RWPE2 (cell line): Measurements from ENCODE around the gene GALNT2.

Source experiments
- ATAC-seq: fragments of 200-7000 bp; cut with Tn5 transposase; 3 replicates; pipeline ENCODE4 v1.9.1; 2021; ENCODE audit warnings: low read depth
- DNase-seq: peaks from one replicate; pipeline ENCODE4 v3.0.0-alpha.2; 2020; ENCODE audit warnings: low spot score
- H3K27ac ChIP-seq: fragments of 450-650 bp; 2 replicates; pipeline ENCODE4 v1.5.1; 2017; ENCODE audit warnings: mild to moderate bottlenecking; ENCODE audit not compliant: poor library complexity, severe bottlenecking
- H3K27me3 ChIP-seq: fragments of 250-450 bp; sonication (Bioruptor Pico); 2 replicates; pipeline ENCODE4 v1.5.1; 2021; ENCODE audit warnings: mild to moderate bottlenecking, moderate library complexity; ENCODE audit not compliant: insufficient read depth, poor library complexity, severe bottlenecking
- H3K36me3 ChIP-seq: fragments of 250-450 bp; sonication (Bioruptor Pico); 2 replicates; pipeline ENCODE4 v1.5.1; 2020; ENCODE audit warnings: low read depth, mild to moderate bottlenecking, moderate library complexity
- H3K4me1 ChIP-seq: fragments of 250-450 bp; sonication (Bioruptor Pico); 2 replicates; pipeline ENCODE4 v1.5.1; 2021; ENCODE audit warnings: mild to moderate bottlenecking, moderate library complexity; ENCODE audit not compliant: insufficient read depth, poor library complexity, severe bottlenecking
- H3K4me3 ChIP-seq: fragments of 250-450 bp; sonication (Bioruptor Pico); 2 replicates; pipeline ENCODE4 v1.5.1; 2021; ENCODE audit warnings: mild to moderate bottlenecking, moderate library complexity; ENCODE audit not compliant: severe bottlenecking
- H3K9me3 ChIP-seq: fragments of 250-450 bp; sonication (Bioruptor Pico); 2 replicates; pipeline ENCODE4 v1.5.1; 2021; ENCODE audit warnings: mild to moderate bottlenecking, moderate library complexity; ENCODE audit not compliant: severe bottlenecking
- TF ChIP-seq, protein P1 (sequence below): fragments of 450-650 bp; IDR thresholded peaks from one replicate; pipeline ENCODE4 v1.5.1; 2017; ENCODE audit warnings: mild to moderate bottlenecking, moderate library complexity; ENCODE audit not compliant: poor library complexity, severe bottlenecking

The GALNT2 gene

DNA sequence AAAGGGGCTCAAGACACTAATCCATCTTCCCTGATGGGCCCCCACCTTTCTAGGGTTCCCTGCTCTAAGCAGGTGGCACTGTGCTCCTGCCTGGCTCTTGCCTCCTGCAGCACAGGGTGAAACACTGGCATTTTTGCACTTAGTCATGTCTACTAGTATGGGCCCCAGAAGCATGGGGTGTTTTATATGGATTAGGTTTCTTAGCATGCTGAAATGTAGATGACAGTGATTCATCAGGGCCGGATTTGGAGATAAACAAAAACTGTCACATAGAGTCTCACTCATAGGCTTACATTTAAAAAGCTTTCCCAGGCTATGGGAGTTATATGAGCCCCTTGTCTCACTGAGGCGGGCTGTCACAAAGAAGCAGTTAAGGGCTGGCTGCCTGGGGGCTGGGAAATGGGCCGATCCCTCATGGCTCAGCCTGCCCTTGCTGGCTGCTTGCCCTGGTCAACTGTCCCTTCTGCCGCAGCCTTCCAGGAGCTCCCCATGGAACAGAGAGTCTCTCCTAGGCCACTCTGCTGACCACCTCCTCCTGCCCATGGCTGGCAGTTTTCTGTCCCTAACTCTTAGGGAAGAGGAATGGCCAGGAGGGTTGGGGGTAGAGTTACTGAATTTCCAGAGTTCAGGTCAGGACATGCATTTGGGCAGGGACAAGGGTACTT lies 6.5 kb downstream of the GALNT2 start:
- peaks cover 21% of the 10 kb centered on the region for H3K4me1 ChIP-seq
- H3K36me3 ChIP-seq, result no peaks in the 10 kb centered on the region
- no peaks in the 10 kb centered on the region for H3K9me3 ChIP-seq
- TF ChIP-seq, protein P1, sequence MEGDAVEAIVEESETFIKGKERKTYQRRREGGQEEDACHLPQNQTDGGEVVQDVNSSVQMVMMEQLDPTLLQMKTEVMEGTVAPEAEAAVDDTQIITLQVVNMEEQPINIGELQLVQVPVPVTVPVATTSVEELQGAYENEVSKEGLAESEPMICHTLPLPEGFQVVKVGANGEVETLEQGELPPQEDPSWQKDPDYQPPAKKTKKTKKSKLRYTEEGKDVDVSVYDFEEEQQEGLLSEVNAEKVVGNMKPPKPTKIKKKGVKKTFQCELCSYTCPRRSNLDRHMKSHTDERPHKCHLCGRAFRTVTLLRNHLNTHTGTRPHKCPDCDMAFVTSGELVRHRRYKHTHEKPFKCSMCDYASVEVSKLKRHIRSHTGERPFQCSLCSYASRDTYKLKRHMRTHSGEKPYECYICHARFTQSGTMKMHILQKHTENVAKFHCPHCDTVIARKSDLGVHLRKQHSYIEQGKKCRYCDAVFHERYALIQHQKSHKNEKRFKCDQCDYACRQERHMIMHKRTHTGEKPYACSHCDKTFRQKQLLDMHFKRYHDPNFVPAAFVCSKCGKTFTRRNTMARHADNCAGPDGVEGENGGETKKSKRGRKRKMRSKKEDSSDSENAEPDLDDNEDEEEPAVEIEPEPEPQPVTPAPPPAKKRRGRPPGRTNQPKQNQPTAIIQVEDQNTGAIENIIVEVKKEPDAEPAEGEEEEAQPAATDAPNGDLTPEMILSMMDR, result no peak
- no peaks in the 10 kb centered on the region for H3K27me3 ChIP-seq
- peak overlapping the region; percentile 26 for H3K27ac ChIP-seq
- ATAC-seq (peak; percentile 75), DNase-seq (no peak)
- H3K4me3 ChIP-seq, result no peak overlapping the region

DNA sequence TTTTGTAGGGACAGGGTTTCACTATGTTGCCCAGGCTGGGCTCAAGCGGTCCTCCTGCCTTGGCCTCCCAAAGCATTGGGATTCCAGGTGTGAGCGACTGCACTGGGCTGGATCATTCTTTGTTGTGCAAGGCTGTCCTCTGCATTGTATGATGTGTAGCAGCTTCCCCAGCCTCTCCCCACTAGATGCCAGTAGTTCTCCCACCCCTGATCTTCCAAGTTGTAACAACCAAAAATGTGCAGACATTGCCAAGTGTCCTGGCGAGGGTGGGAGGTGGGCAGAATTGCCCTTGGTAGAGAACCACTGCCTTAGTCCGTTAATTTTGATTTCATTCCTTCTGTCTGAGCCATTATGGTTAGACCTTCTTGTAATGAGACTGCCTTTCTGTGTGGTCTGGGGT lies 7.2 kb downstream of the GALNT2 start:
- Histone ChIP-seq H3K27ac (peak overlapping the region; percentile 26), H3K36me3 (no peaks in the 10 kb centered on the region), H3K4me3 (no peak overlapping the region), H3K27me3 (no peaks in the 10 kb centered on the region), H3K4me1 (peaks cover 21% of the 10 kb centered on the region), H3K9me3 (no peaks in the 10 kb centered on the region)
- ATAC-seq (no peak), DNase-seq (no peak)
- TF ChIP-seq, protein P1, result no peak

DNA sequence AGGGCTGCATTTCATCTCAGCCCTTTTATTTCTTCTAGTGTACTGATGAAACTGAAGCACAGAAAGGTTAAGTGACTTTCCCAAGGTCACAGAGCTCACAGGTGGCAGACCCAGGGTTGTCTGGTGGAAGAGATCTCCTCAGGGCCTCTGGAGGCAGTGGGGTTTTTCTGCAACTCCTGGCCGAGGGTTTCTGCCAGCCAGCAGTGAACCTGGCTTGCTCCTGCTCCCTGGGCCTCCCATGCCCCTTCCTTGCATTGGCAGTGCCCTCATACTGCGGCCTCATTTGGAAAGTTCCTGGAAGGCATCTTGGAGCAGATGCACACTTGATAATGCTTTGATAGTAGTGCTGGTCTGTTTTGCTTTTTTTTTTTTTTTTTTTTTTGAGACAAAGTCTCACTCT lies 7.7 kb downstream of the GALNT2 start:
- TF ChIP-seq, protein P1, result no peak

DNA sequence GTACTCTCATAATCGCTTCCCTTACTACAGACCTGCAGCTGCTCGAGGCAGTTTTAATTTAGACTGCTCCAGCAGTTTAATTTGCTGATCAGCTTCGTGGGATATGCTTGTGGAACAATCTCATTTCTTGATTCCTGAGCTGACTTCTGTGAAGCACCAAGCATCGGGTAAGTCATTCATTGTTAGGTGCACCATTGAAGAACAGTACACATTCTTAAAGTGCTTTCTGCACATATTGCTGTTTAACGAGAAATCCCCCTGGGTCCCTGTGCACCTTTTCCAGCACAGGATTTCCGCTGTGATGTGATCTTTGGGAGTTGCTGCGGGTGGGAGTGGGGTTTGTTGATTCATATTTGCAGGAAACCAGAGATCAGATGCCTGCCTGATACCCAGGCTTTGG lies 9.1 kb downstream of the GALNT2 start:
- TF ChIP-seq, protein P1, result no peak
- no peak for ATAC-seq
- DNase-seq, result no peak

More for the DNA sequence above, 7.7 kb downstream of the GALNT2 start:
- Histone ChIP-seq H3K27me3 (no peaks in the 10 kb centered on the region), H3K9me3 (no peaks in the 10 kb centered on the region), H3K36me3 (no peaks in the 10 kb centered on the region), H3K27ac (no peak overlapping the region), H3K4me3 (no peak overlapping the region), H3K4me1 (peaks cover 21% of the 10 kb centered on the region)
- DNase-seq (no peak), ATAC-seq (no peak)

DNA sequence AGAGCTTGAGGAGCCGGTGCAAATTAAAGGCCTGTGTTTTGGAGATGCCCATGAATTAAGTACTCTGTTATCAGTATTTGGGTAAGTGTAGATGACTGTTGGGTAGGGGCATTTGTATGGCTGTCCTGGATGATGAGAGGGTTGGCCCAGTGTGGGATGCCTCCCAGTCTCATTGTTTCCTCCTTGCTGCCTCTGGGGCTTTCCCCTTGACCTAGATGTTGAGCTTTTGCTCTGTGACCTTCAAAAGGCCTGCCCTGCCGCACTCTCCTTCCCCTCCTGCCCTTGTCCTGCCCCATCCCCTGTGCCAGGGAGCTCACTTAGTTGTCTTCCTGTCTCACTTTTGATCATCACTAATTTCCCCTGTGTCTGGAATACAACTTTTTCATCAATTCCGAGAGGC lies 10.0 kb downstream of the GALNT2 start:
- Histone ChIP-seq H3K4me3 (no peak overlapping the region), H3K27me3 (no peaks in the 10 kb centered on the region), H3K9me3 (no peaks in the 10 kb centered on the region), H3K4me1 (peaks cover 21% of the 10 kb centered on the region), H3K36me3 (no peaks in the 10 kb centered on the region), H3K27ac (peak overlapping the region; percentile 46)
- TF ChIP-seq, protein P1, result no peak
- no peak for DNase-seq
- no peak for ATAC-seq

More for the DNA sequence above, 9.1 kb downstream of the GALNT2 start:
- H3K4me1 ChIP-seq, result peaks cover 21% of the 10 kb centered on the region
- H3K27me3 ChIP-seq, result no peaks in the 10 kb centered on the region
- H3K9me3 ChIP-seq, result no peaks in the 10 kb centered on the region
- no peak overlapping the region for H3K27ac ChIP-seq
- H3K36me3 ChIP-seq, result no peaks in the 10 kb centered on the region
- no peak overlapping the region for H3K4me3 ChIP-seq
